HG03045 (cell line): Measurements from ENCODE around the gene RETREG3.
"Not testable (repeated sequence)": the region's sequence is repeated elsewhere in the genome, so short reads cannot be mapped to it uniquely, and the experiment has no call there.

ENCODE experiments used
- ATAC-seq: cut with Tn5 transposase; IDR thresholded peaks from one replicate; pipeline ENCODE4 v1.9.1; 2021; ENCODE audit warnings: mild to moderate bottlenecking, moderate library complexity; ENCODE audit not compliant: unreplicated experiment

Gene RETREG3

GRCh38 chr17:42609182-42609813 lies at the start of gene RETREG3, which contains the start of gene TUBG1:
Gene RETREG3, minus strand, starts transcription at chr17:42609374. Its CDS starts 50 bp downstream, at chr17:42609324.
Gene TUBG1, plus strand, starts transcription at chr17:42609683. Its CDS starts 55 bp downstream, at chr17:42609738.
- peak; percentile 87 for ATAC-seq

GRCh38 chr17:42657824-42658588 lies 48.8 kb upstream of the RETREG3 start:
- no peak for ATAC-seq

- ATAC-seq: no peak
Observed at GRCh38 chr17:42655528-42655927, 46.4 kb upstream of the RETREG3 start.

GRCh38 chr17:42653179-42654124 lies 44.3 kb upstream of the RETREG3 start:
- no peak for ATAC-seq

- ATAC-seq: no peak
Observed at GRCh38 chr17:42651392-42651791, 42.2 kb upstream of the RETREG3 start.

- ATAC-seq: no peak
Observed at GRCh38 chr17:42647778-42648177, 38.6 kb upstream of the RETREG3 start.

- no peak for ATAC-seq
Observed at GRCh38 chr17:42642336-42642735, 33.2 kb upstream of the RETREG3 start.

GRCh38 chr17:42640121-42640520 lies 30.9 kb upstream of the RETREG3 start:
- ATAC-seq: no peak

- ATAC-seq: no peak
Observed at GRCh38 chr17:42639525-42640113, 30.4 kb upstream of the RETREG3 start.

- ATAC-seq: no peak
Observed at GRCh38 chr17:42632949-42633444, 23.8 kb upstream of the RETREG3 start.

- ATAC-seq: no peak
Observed at GRCh38 chr17:42629411-42630009, 20.3 kb upstream of the RETREG3 start.

- ATAC-seq: not testable (repeated sequence)
Observed at GRCh38 chr17:42627032-42627764, 18.0 kb upstream of the RETREG3 start.

GRCh38 chr17:42623732-42624596 lies 14.8 kb upstream of the RETREG3 start:
- ATAC-seq: no peak

GRCh38 chr17:42623271-42623670 lies 14.1 kb upstream of the RETREG3 start:
- ATAC-seq: no peak

GRCh38 chr17:42621987-42622386 lies 12.8 kb upstream of the RETREG3 start:
- ATAC-seq: not testable (repeated sequence)

GRCh38 chr17:42618442-42619150 lies 9.4 kb upstream of the RETREG3 start:
- peak; percentile 81 for ATAC-seq

- ATAC-seq: no peak
Observed at GRCh38 chr17:42617956-42618431, 8.8 kb upstream of the RETREG3 start.
